ENCODE data around the gene ATP8B4. TPM values are rescaled to one million over a fixed set of nuclear protein-coding genes. Genes with fewer than 3 reads are reported as not detected.

ATP8B4 gene
- total RNA-seq, 1 experiment from 2014 or later: not detected

GRCh38 chr15:50120729-50121128, 1.7 kb upstream of the ATP8B4 start:
- in situ Hi-C loops (cut with HindIII; ENCODE audit: low pct_unique_long_range_greater_than_20kb, low sequenced_read_pairs): no loop called here
- H3K9me3 ChIP-seq (ENCODE audit: control insufficient read depth, insufficient read depth, low read depth, low read length): no peaks in the 10 kb centered on the region
- POLR2A ChIA-PET: no interaction called here
- no TSS peak for BruUV-seq (replicated peaks)
- intact Hi-C loops (cut with micrococcal nuclease; ENCODE audit: unreplicated experiment): no loop called here
- CTCF ChIA-PET: no interaction called here
- H3K4me1 ChIP-seq (ENCODE audit: control insufficient read depth, insufficient read depth, low read length): no peaks in the 10 kb centered on the region
- H3K27me3 ChIP-seq (ENCODE audit: control insufficient read depth, insufficient read depth, low read length): no peaks in the 10 kb centered on the region
- no peak overlapping the region for H3K27ac ChIP-seq (ENCODE audit: low read length)
- no peaks in the 10 kb centered on the region for H3K36me3 ChIP-seq (ENCODE audit: control insufficient read depth, insufficient read depth, low read length)
- DNase-seq (ENCODE audit: low read depth, low spot score) (no peak), ATAC-seq (no peak)
- TF ChIP-seq TCF7L2 (IDR thresholded peaks at IDR 0.05; ENCODE audit: low read depth, low read length) (no peak), SIN3A (IDR thresholded peaks at IDR 0.05; ENCODE audit: borderline replicate concordance, insufficient read depth, low read depth, low read length) (no peak), REST (IDR thresholded peaks at IDR 0.05; ENCODE audit: insufficient read depth in 1 of 2, low read depth in 2 of 2, low read length in 1 of 2) (no peak), CTCF (IDR thresholded peaks at IDR 0.05) (no peak), POLR2AphosphoS5 (IDR thresholded peaks at IDR 0.05; ENCODE audit: low read depth, low read length) (no peak)
- H3K4me3 ChIP-seq (ENCODE audit: low read depth in 2 of 2, low read length in 2 of 2): no peak overlapping the region

- no TSS peak for BruUV-seq (replicated peaks)
Measured at GRCh38 chr15:50117431-50118027, 1.5 kb downstream of the ATP8B4 start.

More at GRCh38 chr15:50117431-50118027, 1.5 kb downstream of the ATP8B4 start:
- H3K36me3 ChIP-seq (ENCODE audit: control insufficient read depth, insufficient read depth, low read length): no peaks in the 10 kb centered on the region
- no peaks in the 10 kb centered on the region for H3K4me1 ChIP-seq (ENCODE audit: control insufficient read depth, insufficient read depth, low read length)
- DNase-seq (ENCODE audit: low read depth, low spot score) (no peak), ATAC-seq (no peak)
- no peak overlapping the region for H3K27ac ChIP-seq (ENCODE audit: low read length)
- intact Hi-C loops (cut with micrococcal nuclease; ENCODE audit: unreplicated experiment): no loop called here
- POLR2A ChIA-PET: no interaction called here
- in situ Hi-C loops (cut with HindIII; ENCODE audit: low pct_unique_long_range_greater_than_20kb, low sequenced_read_pairs): no loop called here
- CTCF ChIA-PET: no interaction called here
- no peaks in the 10 kb centered on the region for H3K27me3 ChIP-seq (ENCODE audit: control insufficient read depth, insufficient read depth, low read length)
- H3K4me3 ChIP-seq (ENCODE audit: low read depth in 2 of 2, low read length in 2 of 2): no peak overlapping the region
- no peaks in the 10 kb centered on the region for H3K9me3 ChIP-seq (ENCODE audit: control insufficient read depth, insufficient read depth, low read depth, low read length)
- no peak for TF ChIP-seq REST (IDR thresholded peaks at IDR 0.05; ENCODE audit: insufficient read depth in 1 of 2, low read depth in 2 of 2, low read length in 1 of 2)
- TF ChIP-seq TCF7L2 (IDR thresholded peaks at IDR 0.05; ENCODE audit: low read depth, low read length): no peak
- no peak for TF ChIP-seq POLR2AphosphoS5 (IDR thresholded peaks at IDR 0.05; ENCODE audit: low read depth, low read length)

Measured in Panc1 (cell line).